GM18873 (cell line): Measurements from ENCODE around the gene PCDHGB7.
A peak's percentile ranks its signal among the peaks of the same experiment; 100 is the strongest.
"Not testable (repeated sequence)": the region's sequence is repeated elsewhere in the genome, so short reads cannot be mapped to it uniquely, and the experiment has no call there.

Source experiments
- ATAC-seq: cut with Tn5 transposase; IDR thresholded peaks from one replicate; pipeline ENCODE4 v1.9.1; 2021; ENCODE audit warnings: mild to moderate bottlenecking, moderate library complexity, moderate number of reproducible peaks; ENCODE audit not compliant: unreplicated experiment, low FRiP score

PCDHGB7 gene

GRCh38 chr5:141394401-141395187 lies 22.9 kb upstream of the PCDHGB7 start:
- ATAC-seq = not testable (repeated sequence)

- not testable (repeated sequence) for ATAC-seq
Observed at GRCh38 chr5:141397756-141398551, 19.5 kb upstream of the PCDHGB7 start, which contains the start of gene PCDHGB5. PCDHGB5 (plus strand) TSS chr5:141397947; CDS start chr5:141398128, 181 bp downstream.

DNA sequence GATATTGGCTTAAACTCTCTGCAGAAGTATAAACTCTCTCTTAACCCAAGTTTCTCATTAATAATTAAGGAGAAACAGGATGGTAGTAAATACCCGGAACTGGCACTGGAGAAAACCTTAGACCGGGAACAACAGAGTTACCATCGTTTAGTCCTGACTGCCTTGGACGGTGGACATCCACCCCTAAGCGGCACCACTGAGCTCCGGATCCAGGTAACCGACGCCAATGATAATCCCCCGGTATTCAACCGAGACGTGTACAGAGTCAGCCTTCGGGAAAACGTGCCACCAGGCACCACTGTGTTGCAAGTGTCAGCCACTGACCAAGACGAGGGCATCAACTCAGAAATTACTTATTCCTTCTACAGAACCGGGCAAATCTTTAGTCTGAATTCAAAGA lies 18.9 kb upstream of the PCDHGB7 start:
- no peak for ATAC-seq

DNA sequence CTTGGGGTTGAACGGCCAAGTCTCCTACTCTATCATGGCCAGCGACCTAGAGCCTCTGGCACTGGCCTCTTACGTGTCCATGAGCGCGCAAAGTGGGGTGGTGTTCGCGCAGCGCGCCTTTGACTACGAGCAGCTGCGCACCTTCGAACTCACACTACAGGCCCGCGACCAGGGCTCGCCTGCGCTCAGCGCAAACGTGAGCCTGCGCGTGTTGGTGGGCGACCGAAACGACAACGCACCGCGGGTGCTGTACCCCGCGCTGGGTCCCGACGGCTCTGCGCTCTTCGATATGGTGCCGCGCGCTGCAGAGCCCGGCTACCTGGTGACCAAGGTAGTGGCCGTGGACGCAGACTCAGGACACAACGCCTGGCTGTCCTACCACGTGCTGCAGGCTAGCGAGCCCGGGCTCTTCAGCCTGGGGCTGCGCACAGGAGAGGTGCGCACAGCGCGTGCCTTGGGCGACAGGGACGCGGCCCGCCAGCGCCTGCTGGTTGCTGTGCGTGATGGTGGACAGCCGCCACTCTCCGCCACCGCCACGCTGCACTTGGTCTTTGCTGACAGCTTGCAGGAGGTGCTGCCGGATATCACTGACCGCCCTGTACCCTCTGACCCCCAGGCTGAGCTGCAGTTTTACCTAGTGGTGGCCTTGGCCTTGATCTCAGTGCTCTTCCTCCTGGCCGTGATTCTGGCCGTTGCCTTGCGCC lies 17.8 kb upstream of the PCDHGB7 start:
- no peak for ATAC-seq

DNA sequence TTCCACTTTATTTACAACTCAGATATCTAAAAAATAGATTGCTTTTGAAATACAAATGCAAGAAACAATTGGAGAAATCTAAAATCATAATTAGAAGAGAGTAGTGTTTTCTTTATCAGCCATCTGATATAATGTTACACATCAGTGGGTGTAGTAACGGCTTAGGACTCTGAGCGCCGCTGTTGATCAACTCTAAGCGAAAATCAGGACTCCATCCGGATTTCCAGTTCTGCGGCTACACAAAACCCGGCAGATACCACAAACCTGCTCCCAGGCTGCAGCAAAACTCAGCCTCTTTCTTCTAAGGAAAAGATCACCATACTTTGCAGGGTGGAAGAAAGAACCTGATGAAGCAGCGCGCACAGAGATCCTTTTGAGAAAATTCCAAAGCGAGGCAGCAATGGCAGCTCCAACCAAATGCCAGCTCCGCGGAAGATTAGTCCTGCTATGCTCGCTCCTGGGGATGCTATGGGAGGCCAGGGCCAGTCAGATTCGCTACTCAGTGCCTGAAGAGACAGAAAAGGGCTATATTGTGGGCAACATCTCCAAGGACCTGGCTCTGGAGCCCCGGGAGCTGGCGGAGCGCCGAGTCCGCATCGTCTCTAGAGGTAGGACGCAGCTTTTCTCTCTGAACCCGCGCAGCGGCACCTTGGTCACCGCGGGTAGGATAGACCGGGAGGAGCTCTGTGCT lies 14.8 kb upstream of the PCDHGB7 start, which contains the start of gene PCDHGA9:
Gene PCDHGA9 (plus strand): TSS at position 226 of the 691 bp plus-strand sequence. CDS start 175 bp downstream, at position 401.
- no peak for ATAC-seq

GRCh38 chr5:141403387-141403786 lies 14.1 kb upstream of the PCDHGB7 start:
- ATAC-seq = no peak

DNA sequence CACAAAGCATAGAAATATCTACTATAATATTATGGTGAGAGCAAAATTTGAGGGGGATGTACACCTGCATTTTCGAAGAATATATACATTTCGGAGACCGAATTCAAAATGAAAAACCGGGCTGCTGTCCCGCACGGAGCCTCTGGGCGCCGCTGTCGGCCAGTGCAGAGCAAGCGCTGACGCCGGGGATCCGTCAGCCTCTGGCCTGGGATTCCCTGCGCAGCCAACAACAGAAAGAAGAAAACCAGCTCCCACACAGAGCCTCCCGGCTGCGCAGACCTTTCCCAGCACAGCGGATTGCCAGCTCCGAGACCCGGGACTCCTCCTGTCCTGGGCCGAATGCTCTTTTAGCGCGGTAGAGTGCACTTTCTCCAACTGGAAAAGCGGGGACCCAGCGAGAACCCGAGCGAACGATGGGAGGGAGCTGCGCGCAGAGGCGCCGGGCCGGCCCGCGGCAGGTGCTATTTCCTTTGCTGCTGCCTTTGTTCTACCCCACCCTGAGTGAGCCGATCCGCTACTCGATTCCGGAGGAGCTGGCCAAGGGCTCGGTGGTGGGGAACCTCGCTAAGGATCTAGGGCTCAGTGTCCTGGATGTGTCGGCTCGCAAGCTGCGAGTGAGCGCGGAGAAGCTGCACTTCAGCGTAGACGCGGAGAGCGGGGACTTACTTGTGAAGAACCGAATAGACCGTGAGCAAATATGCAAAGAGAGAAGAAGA lies 9.5 kb upstream of the PCDHGB7 start, which contains the start of gene PCDHGB6:
Gene PCDHGB6 (plus strand): TSS at position 232 of the 716 bp plus-strand sequence. CDS start 182 bp downstream, at position 414.
- peak; percentile 67 for ATAC-seq

DNA sequence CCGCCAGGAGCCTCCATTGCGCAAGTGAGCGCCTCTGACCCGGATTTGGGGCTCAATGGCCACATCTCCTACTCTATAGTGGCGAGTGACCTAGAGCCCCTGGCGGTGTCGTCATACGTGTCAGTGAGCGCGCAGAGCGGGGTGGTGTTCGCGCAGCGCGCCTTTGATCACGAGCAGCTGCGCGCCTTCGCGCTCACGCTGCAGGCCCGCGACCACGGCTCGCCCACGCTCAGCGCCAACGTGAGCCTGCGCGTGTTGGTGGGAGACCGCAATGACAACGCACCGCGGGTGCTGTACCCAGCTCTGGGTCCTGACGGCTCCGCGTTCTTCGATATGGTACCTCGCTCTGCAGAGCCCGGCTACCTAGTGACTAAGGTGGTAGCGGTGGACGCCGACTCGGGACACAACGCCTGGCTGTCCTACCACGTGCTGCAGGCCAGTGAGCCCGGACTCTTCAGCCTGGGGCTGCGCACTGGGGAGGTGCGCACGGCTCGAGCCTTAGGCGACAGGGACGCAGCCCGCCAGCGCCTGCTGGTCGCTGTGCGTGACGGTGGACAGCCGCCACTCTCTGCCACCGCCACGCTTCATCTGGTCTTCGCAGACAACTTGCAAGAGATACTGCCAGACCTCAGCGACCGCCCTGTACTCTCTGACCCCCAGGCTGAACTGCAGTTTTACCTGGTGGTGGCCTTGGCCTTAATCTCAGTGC lies 7.7 kb upstream of the PCDHGB7 start:
- no peak for ATAC-seq

- ATAC-seq = no peak
Observed at GRCh38 chr5:141411575-141411974, 5.9 kb upstream of the PCDHGB7 start.

DNA sequence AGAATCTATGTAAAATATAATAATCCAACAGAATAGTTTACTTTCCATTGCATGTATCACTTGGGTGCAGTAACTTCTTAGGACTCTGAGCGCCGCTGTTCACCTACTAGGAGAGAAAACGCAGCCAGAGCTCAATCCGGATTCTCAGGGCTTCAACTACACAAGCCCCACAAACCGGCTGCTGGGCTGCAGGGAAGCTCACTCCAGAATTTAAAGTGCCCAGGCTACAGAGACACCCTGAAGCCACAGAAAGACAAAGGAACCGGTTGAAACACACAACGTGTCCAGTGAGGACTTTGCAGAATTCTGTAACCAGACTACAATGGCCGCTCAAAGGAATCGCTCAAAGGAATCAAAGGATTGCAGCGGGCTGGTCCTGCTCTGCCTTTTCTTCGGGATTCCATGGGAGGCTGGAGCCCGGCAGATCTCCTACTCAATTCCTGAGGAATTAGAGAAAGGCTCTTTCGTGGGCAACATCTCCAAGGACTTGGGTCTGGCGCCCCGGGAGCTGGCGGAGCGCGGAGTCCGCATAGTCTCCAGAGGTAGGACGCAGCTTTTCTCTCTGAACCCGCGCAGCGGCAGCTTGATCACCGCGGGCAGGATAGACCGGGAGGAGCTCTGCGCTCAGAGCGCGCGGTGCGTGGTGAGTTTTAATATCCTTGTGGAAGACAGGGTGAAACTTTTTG lies 4.5 kb upstream of the PCDHGB7 start, which contains the start of gene PCDHGA10:
Gene PCDHGA10 (plus strand): TSS at position 134 of the 686 bp plus-strand sequence. CDS start 189 bp downstream, at position 323.
- peak; percentile 65 for ATAC-seq

GRCh38 chr5:141413540-141414069 lies 3.9 kb upstream of the PCDHGB7 start:
- ATAC-seq = no peak

GRCh38 chr5:141414548-141415274 lies 2.8 kb upstream of the PCDHGB7 start:
- ATAC-seq = not testable (repeated sequence)

DNA sequence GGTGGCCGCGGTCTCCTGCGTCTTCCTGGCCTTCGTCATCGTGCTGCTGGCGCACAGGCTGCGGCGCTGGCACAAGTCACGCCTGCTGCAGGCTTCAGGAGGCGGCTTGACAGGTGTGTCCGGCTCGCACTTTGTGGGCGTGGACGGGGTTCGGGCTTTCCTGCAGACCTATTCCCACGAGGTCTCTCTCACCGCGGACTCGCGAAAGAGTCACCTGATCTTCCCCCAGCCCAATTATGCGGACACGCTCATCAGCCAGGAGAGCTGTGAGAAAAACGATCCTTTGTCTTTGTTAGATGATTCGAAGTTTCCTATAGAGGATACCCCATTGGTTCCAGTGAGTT lies 2.2 kb upstream of the PCDHGB7 start:
- not testable (repeated sequence) for ATAC-seq

- ATAC-seq = no peak
Observed at GRCh38 chr5:141419074-141419880, 1.8 kb downstream of the PCDHGB7 start.

GRCh38 chr5:141420855-141421488 lies 3.5 kb downstream of the PCDHGB7 start, which contains the start of gene PCDHGA11:
PCDHGA11 (plus strand) TSS chr5:141421051; CDS start chr5:141421228, 177 bp downstream.
- no peak for ATAC-seq

DNA sequence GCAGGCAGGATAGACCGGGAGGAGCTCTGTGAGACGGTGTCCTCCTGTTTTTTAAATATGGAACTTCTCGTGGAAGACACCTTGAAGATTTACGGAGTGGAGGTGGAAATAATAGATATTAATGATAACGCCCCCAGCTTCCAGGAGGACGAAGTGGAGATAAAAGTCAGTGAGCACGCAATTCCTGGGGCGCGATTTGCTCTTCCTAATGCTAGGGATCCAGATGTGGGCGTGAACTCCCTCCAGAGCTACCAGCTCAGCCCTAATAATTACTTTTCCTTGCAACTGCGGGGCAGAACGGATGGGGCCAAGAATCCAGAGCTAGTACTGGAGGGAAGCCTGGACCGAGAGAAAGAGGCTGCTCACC lies 4.0 kb downstream of the PCDHGB7 start:
- ATAC-seq = no peak
